ENCODE measurements around the gene DOCK9. TPM values are rescaled to one million over a fixed set of nuclear protein-coding genes. Genes with fewer than 3 reads are reported as not detected.

Gene DOCK9
- total RNA-seq, 1 experiment from 2014 or later: 30.5 TPM

DNA sequence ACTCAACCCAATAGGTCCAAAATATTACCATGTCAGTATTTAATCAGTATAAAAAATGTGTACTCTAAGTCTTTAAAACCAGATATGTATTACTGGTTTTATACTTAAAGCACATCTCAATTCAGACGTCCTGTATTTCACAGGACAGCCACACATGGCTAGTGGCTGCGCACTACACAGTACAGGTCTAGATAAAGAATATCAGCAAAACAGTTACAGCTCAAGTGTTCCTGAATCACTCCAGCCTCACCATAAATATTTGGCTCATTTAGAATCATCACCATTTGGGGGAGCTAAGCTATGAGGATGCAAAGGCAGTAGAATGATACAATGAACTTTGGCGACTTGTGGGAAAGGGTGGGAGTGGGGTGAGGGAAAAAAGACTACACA is 89.0 kb downstream of the DOCK9 start:
- ChIA-PET POLR2A (no interaction called here), CTCF (no interaction called here)
- Histone ChIP-seq H3K4me3 (ENCODE audit: low read depth in 2 of 2, low read length in 2 of 2) (no peak overlapping the region), H3K27me3 (ENCODE audit: control insufficient read depth, insufficient read depth, low read length) (no peaks in the 10 kb centered on the region), H3K27ac (ENCODE audit: low read length) (no peak overlapping the region), H3K9me3 (ENCODE audit: control insufficient read depth, insufficient read depth, low read depth, low read length) (no peaks in the 10 kb centered on the region), H3K4me1 (ENCODE audit: control insufficient read depth, insufficient read depth, low read length) (no peaks in the 10 kb centered on the region), H3K36me3 (ENCODE audit: control insufficient read depth, insufficient read depth, low read length) (no peaks in the 10 kb centered on the region)
- intact Hi-C loops (cut with micrococcal nuclease; ENCODE audit: unreplicated experiment): no loop called here
- in situ Hi-C loops (cut with HindIII; ENCODE audit: low pct_unique_long_range_greater_than_20kb, low sequenced_read_pairs): no loop called here
- TF ChIP-seq POLR2AphosphoS5 (IDR thresholded peaks at IDR 0.05; ENCODE audit: low read depth, low read length) (no peak), SIN3A (IDR thresholded peaks at IDR 0.05; ENCODE audit: borderline replicate concordance, insufficient read depth, low read depth, low read length) (no peak)
- TF ChIP-seq, protein P1, sequence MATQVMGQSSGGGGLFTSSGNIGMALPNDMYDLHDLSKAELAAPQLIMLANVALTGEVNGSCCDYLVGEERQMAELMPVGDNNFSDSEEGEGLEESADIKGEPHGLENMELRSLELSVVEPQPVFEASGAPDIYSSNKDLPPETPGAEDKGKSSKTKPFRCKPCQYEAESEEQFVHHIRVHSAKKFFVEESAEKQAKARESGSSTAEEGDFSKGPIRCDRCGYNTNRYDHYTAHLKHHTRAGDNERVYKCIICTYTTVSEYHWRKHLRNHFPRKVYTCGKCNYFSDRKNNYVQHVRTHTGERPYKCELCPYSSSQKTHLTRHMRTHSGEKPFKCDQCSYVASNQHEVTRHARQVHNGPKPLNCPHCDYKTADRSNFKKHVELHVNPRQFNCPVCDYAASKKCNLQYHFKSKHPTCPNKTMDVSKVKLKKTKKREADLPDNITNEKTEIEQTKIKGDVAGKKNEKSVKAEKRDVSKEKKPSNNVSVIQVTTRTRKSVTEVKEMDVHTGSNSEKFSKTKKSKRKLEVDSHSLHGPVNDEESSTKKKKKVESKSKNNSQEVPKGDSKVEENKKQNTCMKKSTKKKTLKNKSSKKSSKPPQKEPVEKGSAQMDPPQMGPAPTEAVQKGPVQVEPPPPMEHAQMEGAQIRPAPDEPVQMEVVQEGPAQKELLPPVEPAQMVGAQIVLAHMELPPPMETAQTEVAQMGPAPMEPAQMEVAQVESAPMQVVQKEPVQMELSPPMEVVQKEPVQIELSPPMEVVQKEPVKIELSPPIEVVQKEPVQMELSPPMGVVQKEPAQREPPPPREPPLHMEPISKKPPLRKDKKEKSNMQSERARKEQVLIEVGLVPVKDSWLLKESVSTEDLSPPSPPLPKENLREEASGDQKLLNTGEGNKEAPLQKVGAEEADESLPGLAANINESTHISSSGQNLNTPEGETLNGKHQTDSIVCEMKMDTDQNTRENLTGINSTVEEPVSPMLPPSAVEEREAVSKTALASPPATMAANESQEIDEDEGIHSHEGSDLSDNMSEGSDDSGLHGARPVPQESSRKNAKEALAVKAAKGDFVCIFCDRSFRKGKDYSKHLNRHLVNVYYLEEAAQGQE (IDR thresholded peaks at IDR 0.05; ENCODE audit: insufficient read depth in 1 of 2, low read depth in 2 of 2, low read length in 1 of 2): no peak
- no peak for DNase-seq (ENCODE audit: low read depth, low spot score)
- ATAC-seq: no peak
- no TSS peak for BruUV-seq (replicated peaks)

GRCh38 chr13:98888222-98888889 is 89.5 kb downstream of the DOCK9 start:
- in situ Hi-C loops (cut with HindIII; ENCODE audit: low pct_unique_long_range_greater_than_20kb, low sequenced_read_pairs) (no loop called here), intact Hi-C loops (cut with micrococcal nuclease; ENCODE audit: unreplicated experiment) (no loop called here)
- no TSS peak for BruUV-seq (replicated peaks)
- no peaks in the 10 kb centered on the region for H3K9me3 ChIP-seq (ENCODE audit: control insufficient read depth, insufficient read depth, low read depth, low read length)
- ATAC-seq: no peak
- H3K36me3 ChIP-seq (ENCODE audit: control insufficient read depth, insufficient read depth, low read length): no peaks in the 10 kb centered on the region
- ChIA-PET CTCF (no interaction called here), POLR2A (no interaction called here)
- no peak for DNase-seq (ENCODE audit: low read depth, low spot score)
- H3K4me3 ChIP-seq (ENCODE audit: low read depth in 2 of 2, low read length in 2 of 2): no peak overlapping the region
- H3K27me3 ChIP-seq (ENCODE audit: control insufficient read depth, insufficient read depth, low read length): no peaks in the 10 kb centered on the region
- no peaks in the 10 kb centered on the region for H3K4me1 ChIP-seq (ENCODE audit: control insufficient read depth, insufficient read depth, low read length)
- TF ChIP-seq TCF7L2 (IDR thresholded peaks at IDR 0.05; ENCODE audit: low read depth, low read length): no peak
- no peak for TF ChIP-seq POLR2AphosphoS5 (IDR thresholded peaks at IDR 0.05; ENCODE audit: low read depth, low read length)
- no peak for TF ChIP-seq SIN3A (IDR thresholded peaks at IDR 0.05; ENCODE audit: borderline replicate concordance, insufficient read depth, low read depth, low read length)
- TF ChIP-seq, protein P2, sequence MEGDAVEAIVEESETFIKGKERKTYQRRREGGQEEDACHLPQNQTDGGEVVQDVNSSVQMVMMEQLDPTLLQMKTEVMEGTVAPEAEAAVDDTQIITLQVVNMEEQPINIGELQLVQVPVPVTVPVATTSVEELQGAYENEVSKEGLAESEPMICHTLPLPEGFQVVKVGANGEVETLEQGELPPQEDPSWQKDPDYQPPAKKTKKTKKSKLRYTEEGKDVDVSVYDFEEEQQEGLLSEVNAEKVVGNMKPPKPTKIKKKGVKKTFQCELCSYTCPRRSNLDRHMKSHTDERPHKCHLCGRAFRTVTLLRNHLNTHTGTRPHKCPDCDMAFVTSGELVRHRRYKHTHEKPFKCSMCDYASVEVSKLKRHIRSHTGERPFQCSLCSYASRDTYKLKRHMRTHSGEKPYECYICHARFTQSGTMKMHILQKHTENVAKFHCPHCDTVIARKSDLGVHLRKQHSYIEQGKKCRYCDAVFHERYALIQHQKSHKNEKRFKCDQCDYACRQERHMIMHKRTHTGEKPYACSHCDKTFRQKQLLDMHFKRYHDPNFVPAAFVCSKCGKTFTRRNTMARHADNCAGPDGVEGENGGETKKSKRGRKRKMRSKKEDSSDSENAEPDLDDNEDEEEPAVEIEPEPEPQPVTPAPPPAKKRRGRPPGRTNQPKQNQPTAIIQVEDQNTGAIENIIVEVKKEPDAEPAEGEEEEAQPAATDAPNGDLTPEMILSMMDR (IDR thresholded peaks at IDR 0.05): no peak
- TF ChIP-seq, protein P1 (IDR thresholded peaks at IDR 0.05; ENCODE audit: insufficient read depth in 1 of 2, low read depth in 2 of 2, low read length in 1 of 2): no peak
- no peak overlapping the region for H3K27ac ChIP-seq (ENCODE audit: low read length)

All from Panc1 (cell line).